ENCODE results near the gene ACVRL1.

The ACVRL1 gene

GRCh38 chr12:51942501-51943000 lies 35.2 kb downstream of the ACVRL1 start:
- H3K9me3 Mint-ChIP-seq = peaks cover 34% of the 10 kb centered on the region
- no peak overlapping the region for H3K4me3 Mint-ChIP-seq
- peaks cover 6% of the 10 kb centered on the region for H3K36me3 Mint-ChIP-seq (ENCODE audit: low read depth)
- peaks cover 5% of the 10 kb centered on the region for H3K27me3 Mint-ChIP-seq (ENCODE audit: low read depth)
- no peak for TF ChIP-seq CTCF (IDR thresholded peaks at IDR 0.05; ENCODE audit: unreplicated experiment in 3 of 3)
- H3K27ac Mint-ChIP-seq = no peak overlapping the region
- H3K4me1 Mint-ChIP-seq = peaks cover 24% of the 10 kb centered on the region

GRCh38 chr12:51943346-51943745 lies 36.0 kb downstream of the ACVRL1 start:
- Mint-ChIP-seq H3K27ac (no peak overlapping the region), H3K4me1 (peaks cover 24% of the 10 kb centered on the region), H3K4me3 (no peak overlapping the region), H3K27me3 (ENCODE audit: low read depth) (peaks cover 12% of the 10 kb centered on the region), H3K9me3 (peaks cover 34% of the 10 kb centered on the region), H3K36me3 (ENCODE audit: low read depth) (peaks cover 6% of the 10 kb centered on the region)
- TF ChIP-seq CTCF (IDR thresholded peaks at IDR 0.05; ENCODE audit: unreplicated experiment in 3 of 3) = no peak

- Mint-ChIP-seq H3K27ac (no peak overlapping the region), H3K4me3 (no peak overlapping the region), H3K36me3 (ENCODE audit: low read depth) (peaks cover 6% of the 10 kb centered on the region), H3K9me3 (peaks cover 34% of the 10 kb centered on the region), H3K4me1 (peaks cover 25% of the 10 kb centered on the region), H3K27me3 (ENCODE audit: low read depth) (peaks cover 19% of the 10 kb centered on the region)
- TF ChIP-seq CTCF (IDR thresholded peaks at IDR 0.05; ENCODE audit: unreplicated experiment in 3 of 3) = no peak
These were observed 37.4 kb downstream of the ACVRL1 start for GRCh38 chr12:51944608-51945233.

GRCh38 chr12:51947246-51947996 lies 40.1 kb downstream of the ACVRL1 start:
- H3K36me3 Mint-ChIP-seq (ENCODE audit: low read depth) = peaks cover 6% of the 10 kb centered on the region
- H3K9me3 Mint-ChIP-seq = peaks cover 32% of the 10 kb centered on the region
- H3K4me1 Mint-ChIP-seq = peaks cover 12% of the 10 kb centered on the region
- peaks cover 19% of the 10 kb centered on the region for H3K27me3 Mint-ChIP-seq (ENCODE audit: low read depth)
- H3K27ac Mint-ChIP-seq = no peak overlapping the region
- H3K4me3 Mint-ChIP-seq = no peak overlapping the region
- no peak for TF ChIP-seq CTCF (IDR thresholded peaks at IDR 0.05; ENCODE audit: unreplicated experiment in 3 of 3)

GRCh38 chr12:51948066-51948465 lies 40.8 kb downstream of the ACVRL1 start:
- Mint-ChIP-seq H3K4me1 (peaks cover 13% of the 10 kb centered on the region), H3K4me3 (peak overlapping the region in 1 of 3 experiments; percentile 59), H3K27me3 (ENCODE audit: low read depth) (peaks cover 19% of the 10 kb centered on the region), H3K27ac (no peak overlapping the region), H3K36me3 (ENCODE audit: low read depth) (peaks cover 6% of the 10 kb centered on the region), H3K9me3 (peaks cover 27% of the 10 kb centered on the region)
- TF ChIP-seq CTCF (IDR thresholded peaks at IDR 0.05; ENCODE audit: unreplicated experiment in 3 of 3) = no peak

Data from nephron (organoid).